ENCODE measurements around the gene BLNK. TPM values are rescaled to one million over a fixed set of nuclear protein-coding genes. Genes with fewer than 3 reads are reported as not detected.

BLNK gene
- total and polyA plus RNA-seq, 2 donors from 2014 or later, result 28.5 to 38.8 TPM

GRCh38 chr10:96283351-96283750, 12.0 kb upstream of the BLNK start:
- no peak for TF ChIP-seq CTCF (IDR thresholded peaks at IDR 0.05; ENCODE audit: borderline replicate concordance, extremely low read depth, insufficient read depth)
- DNase-seq (no peak), FAIRE-seq (no peak)
- Histone ChIP-seq H3K9ac (ENCODE audit: low read length in 3 of 3) (no peak overlapping the region), H3K36me3 (ENCODE audit: control insufficient read depth in 2 of 3, insufficient read depth in 3 of 3, low read length in 3 of 3) (no peaks in the 10 kb centered on the region), H3K4me3 (ENCODE audit: low read length in 3 of 3) (no peak overlapping the region), H3K27ac (ENCODE audit: low read depth in 2 of 2, low read length in 2 of 2) (no peak overlapping the region), H3K4me1 (ENCODE audit: control insufficient read depth in 2 of 3, insufficient read depth in 2 of 3, low read depth in 1 of 3, low read length in 3 of 3) (peaks cover 6 to 16% (median 13%) of the 10 kb centered on the region in 3 donors), H3K9me3 (ENCODE audit: control insufficient read depth in 2 of 3, insufficient read depth in 1 of 3, low read length in 3 of 3) (no peaks in the 10 kb centered on the region), H3K27me3 (ENCODE audit: control insufficient read depth, insufficient read depth, low read length) (no peaks in the 10 kb centered on the region)
- intact Hi-C loops (cut with DNase I), result no loop called here

GRCh38 chr10:96281444-96282029, 10.2 kb upstream of the BLNK start:
- intact Hi-C loops (cut with DNase I), result no loop called here
- DNase-seq, result no peak
- TF ChIP-seq CTCF (IDR thresholded peaks at IDR 0.05; ENCODE audit: borderline replicate concordance, extremely low read depth, insufficient read depth), result no peak

GRCh38 chr10:96280859-96281258, 9.5 kb upstream of the BLNK start:
- no peaks in the 10 kb centered on the region for H3K27me3 ChIP-seq (ENCODE audit: control insufficient read depth, insufficient read depth, low read length)
- intact Hi-C loops (cut with DNase I), result no loop called here
- H3K9ac ChIP-seq (ENCODE audit: low read length in 3 of 3), result no peak overlapping the region
- peaks cover 0 to 9% (median 5%) of the 10 kb centered on the region in 3 donors for H3K4me1 ChIP-seq (ENCODE audit: control insufficient read depth in 2 of 3, insufficient read depth in 2 of 3, low read depth in 1 of 3, low read length in 3 of 3)
- DNase-seq, result no peak
- no peak for TF ChIP-seq CTCF (IDR thresholded peaks at IDR 0.05; ENCODE audit: borderline replicate concordance, extremely low read depth, insufficient read depth)
- H3K9me3 ChIP-seq (ENCODE audit: control insufficient read depth in 2 of 3, insufficient read depth in 1 of 3, low read length in 3 of 3), result no peaks in the 10 kb centered on the region
- no peak for FAIRE-seq
- H3K27ac ChIP-seq (ENCODE audit: low read depth in 2 of 2, low read length in 2 of 2), result no peak overlapping the region
- no peak overlapping the region for H3K4me3 ChIP-seq (ENCODE audit: low read length in 3 of 3)
- H3K36me3 ChIP-seq (ENCODE audit: control insufficient read depth in 2 of 3, insufficient read depth in 3 of 3, low read length in 3 of 3), result no peaks in the 10 kb centered on the region

More at GRCh38 chr10:96281444-96282029, 10.2 kb upstream of the BLNK start:
- Histone ChIP-seq H3K36me3 (ENCODE audit: control insufficient read depth in 2 of 3, insufficient read depth in 3 of 3, low read length in 3 of 3) (no peaks in the 10 kb centered on the region), H3K4me3 (ENCODE audit: low read length in 3 of 3) (no peak overlapping the region), H3K4me1 (ENCODE audit: control insufficient read depth in 2 of 3, insufficient read depth in 2 of 3, low read depth in 1 of 3, low read length in 3 of 3) (peaks cover 0 to 8% (median 4%) of the 10 kb centered on the region in 3 donors), H3K27ac (ENCODE audit: low read depth in 2 of 2, low read length in 2 of 2) (no peak overlapping the region), H3K27me3 (ENCODE audit: control insufficient read depth, insufficient read depth, low read length) (no peaks in the 10 kb centered on the region), H3K9me3 (ENCODE audit: control insufficient read depth in 2 of 3, insufficient read depth in 1 of 3, low read length in 3 of 3) (no peaks in the 10 kb centered on the region), H3K9ac (ENCODE audit: low read length in 3 of 3) (no peak overlapping the region)
- FAIRE-seq, result no peak

- no peaks in the 10 kb centered on the region for H3K36me3 ChIP-seq (ENCODE audit: control insufficient read depth in 2 of 3, insufficient read depth in 3 of 3, low read length in 3 of 3)
- DNase-seq (no peak), FAIRE-seq (no peak)
- no peaks in the 10 kb centered on the region for H3K27me3 ChIP-seq (ENCODE audit: control insufficient read depth, insufficient read depth, low read length)
- no peak overlapping the region for H3K27ac ChIP-seq (ENCODE audit: low read depth in 2 of 2, low read length in 2 of 2)
- H3K9ac ChIP-seq (ENCODE audit: low read length in 3 of 3), result no peak overlapping the region
- TF ChIP-seq CTCF (IDR thresholded peaks at IDR 0.05; ENCODE audit: borderline replicate concordance, extremely low read depth, insufficient read depth), result no peak
- H3K9me3 ChIP-seq (ENCODE audit: control insufficient read depth in 2 of 3, insufficient read depth in 1 of 3, low read length in 3 of 3), result no peaks in the 10 kb centered on the region
- H3K4me3 ChIP-seq (ENCODE audit: low read length in 3 of 3), result no peak overlapping the region
- peaks cover 0 to 10% (median 5%) of the 10 kb centered on the region in 3 donors for H3K4me1 ChIP-seq (ENCODE audit: control insufficient read depth in 2 of 3, insufficient read depth in 2 of 3, low read depth in 1 of 3, low read length in 3 of 3)
- intact Hi-C loops (cut with DNase I), result no loop called here
Observed at GRCh38 chr10:96279191-96279641, 7.8 kb upstream of the BLNK start.
